IPS-18c (cell line): ENCODE measurements around the gene EXPH5.
A peak's percentile ranks its signal among the peaks of the same experiment; 100 is the strongest.

Source experiments
- H3K4me3 ChIP-seq: 2 replicates; pipeline ENCODE4 v1.7.0; 2013; ENCODE audit warnings: low read depth, mild to moderate bottlenecking, low read length, moderate library complexity; ENCODE audit not compliant: insufficient read depth
- H3K9me3 ChIP-seq: one replicate; pipeline ENCODE4 v1.6.1; 2013; ENCODE audit warnings: mild to moderate bottlenecking, low read length, moderate library complexity; ENCODE audit not compliant: control insufficient read depth, insufficient read depth

EXPH5 gene

GRCh38 chr11:108508653-108509593 lies 84.6 kb downstream of the EXPH5 start:
- Histone ChIP-seq H3K4me3 (no peak overlapping the region), H3K9me3 (no peaks in the 10 kb centered on the region)

DNA sequence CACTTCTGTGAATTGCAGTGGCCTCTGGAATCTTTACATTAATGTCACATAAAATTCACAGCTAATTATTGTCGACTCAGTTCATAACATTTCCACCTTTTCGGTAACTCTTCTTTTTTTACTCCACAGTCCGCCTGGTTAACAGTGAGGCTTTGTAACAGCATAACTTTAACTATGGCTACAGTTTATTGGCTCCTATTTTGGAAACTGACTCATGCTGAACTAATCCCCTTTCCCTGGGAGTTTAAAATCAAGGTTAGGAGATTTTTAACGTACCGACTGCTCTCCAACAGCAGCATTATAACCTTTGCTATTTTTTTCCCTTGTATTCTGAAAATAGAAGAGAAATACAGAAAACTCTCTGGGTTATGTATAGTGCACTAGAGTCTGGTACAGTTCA lies 92.2 kb downstream of the EXPH5 start:
- no peaks in the 10 kb centered on the region for H3K9me3 ChIP-seq
- no peak overlapping the region for H3K4me3 ChIP-seq

- Histone ChIP-seq H3K4me3 (no peak overlapping the region), H3K9me3 (no peaks in the 10 kb centered on the region)
These were observed 92.8 kb downstream of the EXPH5 start for GRCh38 chr11:108500721-108501120.

DNA sequence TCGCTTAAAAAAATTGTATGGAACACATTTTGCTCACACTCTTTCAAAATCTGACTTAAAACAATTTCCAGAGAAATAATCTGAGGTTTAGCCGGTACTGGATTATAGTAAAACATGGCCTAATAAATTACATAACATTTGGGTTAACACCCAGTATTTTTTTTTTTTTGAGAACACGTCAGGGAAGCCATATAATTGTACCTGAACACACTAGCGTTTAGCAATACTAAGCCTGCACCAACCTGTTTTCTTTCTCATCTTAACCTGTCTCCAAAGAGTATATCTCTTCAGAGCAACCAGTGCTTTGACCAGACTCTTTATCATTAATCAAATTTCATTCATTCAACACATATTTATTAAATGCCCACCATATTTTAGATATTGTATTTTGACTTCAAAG lies 93.4 kb downstream of the EXPH5 start:
- Histone ChIP-seq H3K9me3 (no peaks in the 10 kb centered on the region), H3K4me3 (no peak overlapping the region)

DNA sequence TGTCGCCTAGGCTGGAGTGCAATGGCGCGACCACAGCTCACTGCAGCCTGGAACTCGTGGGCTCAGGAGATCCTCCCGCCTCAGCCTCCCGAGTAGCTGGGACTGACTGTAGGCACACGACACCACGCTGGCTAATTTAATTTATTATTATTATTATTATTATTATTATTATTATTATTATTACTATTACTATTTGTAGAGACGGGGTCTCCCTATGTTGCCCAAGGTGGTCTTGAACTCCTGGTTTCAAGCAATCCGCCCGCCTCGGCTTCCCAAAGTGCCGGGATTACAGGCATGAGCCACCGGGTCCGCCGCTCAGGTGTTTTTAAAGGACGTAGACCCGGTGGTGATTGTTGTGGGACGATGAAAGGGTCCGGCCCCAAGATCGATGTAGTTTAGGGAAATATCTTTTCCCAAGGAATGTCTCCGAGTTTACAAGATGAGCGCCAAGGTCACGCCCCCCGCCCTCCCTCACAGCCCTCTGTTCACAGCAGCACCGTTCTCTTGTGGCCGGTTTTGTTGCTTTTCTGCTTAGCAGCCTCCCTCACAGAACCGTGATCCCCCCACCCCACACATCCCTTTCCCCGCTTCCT lies 94.7 kb downstream of the EXPH5 start:
- Histone ChIP-seq H3K9me3 (no peaks in the 10 kb centered on the region), H3K4me3 (peak overlapping the region; percentile 75; the same call in 1 of the 2 replicates)

GRCh38 chr11:108498046-108498815 lies 95.3 kb downstream of the EXPH5 start, which contains the start of gene POGLUT3:
TSS of gene POGLUT3 (minus strand) at chr11:108498384. CDS start at chr11:108498366, 18 bp downstream.
- Histone ChIP-seq H3K9me3 (no peaks in the 10 kb centered on the region), H3K4me3 (peak within 1 kb of the TSS; percentile 75)

- peak overlapping the region; percentile 75 for H3K4me3 ChIP-seq
These were observed 96.1 kb downstream of the EXPH5 start for GRCh38 chr11:108497317-108498045.

GRCh38 chr11:108496643-108497256 lies 96.8 kb downstream of the EXPH5 start:
- H3K4me3 ChIP-seq, result peak overlapping the region; percentile 75; the same call in 1 of the 2 replicates
- H3K9me3 ChIP-seq, result no peaks in the 10 kb centered on the region

More at GRCh38 chr11:108497317-108498045, 96.1 kb downstream of the EXPH5 start:
- H3K9me3 ChIP-seq, result no peaks in the 10 kb centered on the region

DNA sequence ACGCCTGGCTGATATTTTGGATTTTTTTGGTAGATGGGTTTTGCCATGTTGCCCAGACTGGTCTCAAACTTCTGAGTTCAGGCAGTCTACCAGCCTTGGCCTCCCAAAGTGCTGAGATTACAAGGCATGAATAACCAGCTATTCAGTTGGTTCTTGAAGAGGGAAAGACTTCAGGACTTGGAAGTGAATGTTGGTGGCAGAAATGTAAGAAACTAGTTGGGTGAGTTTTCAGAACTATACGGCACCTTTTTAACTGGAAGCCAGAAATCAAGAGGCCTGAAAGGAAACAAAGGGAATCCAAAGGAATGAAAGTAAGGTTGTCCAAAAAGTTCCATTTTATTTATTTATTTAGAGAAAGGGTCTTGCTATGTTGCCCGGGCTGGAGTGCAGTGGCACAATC lies 98.2 kb downstream of the EXPH5 start:
- Histone ChIP-seq H3K4me3 (no peak overlapping the region), H3K9me3 (no peaks in the 10 kb centered on the region)

DNA sequence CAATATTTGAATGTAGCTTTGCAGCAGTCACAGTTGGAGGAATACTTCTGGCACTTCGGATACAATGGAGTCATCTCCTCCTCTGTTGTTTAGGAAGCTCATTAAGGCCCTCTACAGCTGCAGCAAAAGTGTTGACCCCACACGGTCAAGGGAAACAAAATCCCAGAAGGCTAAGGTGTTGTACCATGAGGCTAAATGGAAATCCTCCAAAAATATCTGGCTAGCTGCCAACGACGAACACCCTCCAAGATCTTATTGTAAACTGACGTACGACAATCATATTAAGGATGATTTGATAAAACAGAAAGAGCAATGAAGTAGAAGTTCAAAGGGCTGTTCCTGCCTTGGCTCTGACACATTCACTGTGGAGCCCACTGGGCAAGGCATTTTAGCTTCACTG lies 99.4 kb downstream of the EXPH5 start:
- no peaks in the 10 kb centered on the region for H3K9me3 ChIP-seq
- H3K4me3 ChIP-seq, result no peak overlapping the region

- H3K4me3 ChIP-seq, result no peak overlapping the region
- no peaks in the 10 kb centered on the region for H3K9me3 ChIP-seq
These were observed 101.6 kb downstream of the EXPH5 start for GRCh38 chr11:108491936-108492335.

DNA sequence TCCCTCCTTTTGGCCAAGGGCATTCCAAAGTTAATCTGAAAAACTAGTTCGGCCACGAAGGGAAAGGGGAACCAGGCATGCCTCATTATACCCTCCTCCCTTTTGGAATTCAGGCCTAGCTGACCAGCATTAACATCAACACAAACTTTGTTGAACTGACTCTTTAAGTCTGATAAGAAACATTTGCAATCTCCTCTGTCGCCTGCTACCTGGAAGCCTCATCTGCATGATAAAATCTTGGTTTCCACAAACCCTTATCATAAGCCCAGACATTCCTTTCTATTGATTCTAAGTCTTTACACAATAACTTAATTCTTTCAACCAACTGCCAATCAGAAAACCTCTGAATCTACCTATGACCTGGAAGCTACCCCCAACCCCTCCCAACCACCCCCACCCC lies 106.7 kb downstream of the EXPH5 start:
- Histone ChIP-seq H3K4me3 (no peak overlapping the region), H3K9me3 (no peaks in the 10 kb centered on the region)

DNA sequence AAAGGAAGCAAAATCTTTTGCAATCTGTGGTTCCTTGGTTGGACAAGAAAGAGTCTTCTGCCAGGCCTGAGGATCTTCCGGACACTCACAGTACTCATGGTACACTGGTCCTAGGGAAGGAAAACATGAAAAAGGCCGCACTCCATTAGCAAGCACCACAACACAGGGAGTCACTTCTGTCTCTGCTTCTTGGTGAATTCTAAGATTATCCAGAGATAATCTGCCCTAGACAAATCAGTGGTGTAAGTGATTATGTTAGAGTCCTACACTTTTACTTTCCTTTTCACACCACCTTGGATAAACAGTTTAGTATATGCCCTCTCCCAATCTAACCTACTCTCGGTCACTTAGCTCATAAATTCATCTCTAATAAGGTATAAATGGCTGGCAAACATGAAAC lies 107.2 kb downstream of the EXPH5 start:
- H3K9me3 ChIP-seq, result no peaks in the 10 kb centered on the region
- H3K4me3 ChIP-seq, result no peak overlapping the region

GRCh38 chr11:108483163-108483562 lies 110.4 kb downstream of the EXPH5 start:
- H3K9me3 ChIP-seq, result no peaks in the 10 kb centered on the region
- no peak overlapping the region for H3K4me3 ChIP-seq

DNA sequence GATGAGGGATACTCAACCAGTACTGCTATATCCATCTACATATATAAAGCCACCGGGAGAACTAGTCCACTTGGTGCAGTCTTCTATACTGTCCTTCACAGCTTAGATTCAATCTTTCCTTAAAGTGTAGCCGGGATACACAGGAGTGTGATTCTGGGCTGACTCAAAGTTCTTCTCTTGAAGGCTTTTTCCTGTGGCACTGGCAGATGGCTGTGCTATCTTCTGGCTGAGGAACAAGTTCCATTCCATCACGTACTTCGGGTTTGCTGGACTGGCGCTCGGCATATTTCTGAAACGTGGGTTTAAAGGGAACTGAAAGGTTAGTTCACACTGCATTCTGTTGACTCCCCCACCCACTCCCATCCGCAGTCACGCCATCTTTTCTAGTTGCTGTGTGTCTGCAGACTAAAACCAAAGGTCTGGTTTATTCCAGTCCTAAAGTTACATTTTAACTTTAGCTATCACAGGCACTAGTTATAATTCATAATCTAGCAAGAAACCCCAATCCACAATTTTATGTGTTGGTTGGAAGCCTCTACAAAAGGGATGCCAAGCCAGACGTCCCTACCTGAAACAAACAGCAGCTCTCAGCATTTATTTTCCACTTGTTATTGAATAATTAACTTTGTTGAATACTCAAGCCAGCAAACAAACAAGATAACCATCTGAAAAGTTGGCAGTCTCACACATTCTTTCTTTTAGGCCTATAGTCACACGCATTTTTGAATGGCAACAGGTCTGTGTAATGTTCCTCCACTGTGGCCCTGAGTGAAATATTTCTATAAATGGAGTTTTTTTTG lies 118.7 kb downstream of the EXPH5 start:
- no peaks in the 10 kb centered on the region for H3K9me3 ChIP-seq

GRCh38 chr11:108472681-108473080 lies 120.9 kb downstream of the EXPH5 start:
- H3K4me3 ChIP-seq, result no peak overlapping the region
- H3K9me3 ChIP-seq, result no peaks in the 10 kb centered on the region

More for the DNA sequence above, 118.7 kb downstream of the EXPH5 start:
- H3K4me3 ChIP-seq, result no peak overlapping the region
